ENCODE measurements around the gene LIPC. TPM values are rescaled to one million over a fixed set of nuclear protein-coding genes. Genes with fewer than 3 reads are reported as not detected.
A peak's percentile ranks its signal among the peaks of the same experiment; 100 is the strongest.

LIPC gene
- total and polyA plus RNA-seq, 9 donors, result 0.13 to 2.1 (median 0.30) TPM

DNA sequence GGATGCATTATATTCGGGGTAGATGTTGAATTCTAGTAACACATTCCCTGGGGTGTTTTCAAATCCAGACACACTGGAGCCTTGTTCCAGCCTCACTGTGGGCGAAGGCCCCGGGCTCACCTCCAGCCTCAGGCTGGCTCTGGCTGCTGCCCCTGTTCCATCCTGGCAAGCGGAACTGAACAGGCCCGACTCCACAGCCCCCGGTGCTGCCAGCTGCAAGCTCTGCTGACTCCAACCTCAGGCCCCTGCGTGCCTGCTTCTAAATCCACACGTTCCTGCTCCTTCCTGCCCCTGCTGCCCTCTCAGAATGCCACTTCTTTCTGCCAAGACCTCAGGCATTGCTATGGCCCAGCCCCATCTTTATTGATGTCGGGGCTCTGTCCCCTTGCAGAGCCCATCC lies 90.6 kb downstream of the LIPC start:
- peak; percentile 46 for DNase-seq
- 60% methylated on average over 8 of the region's 9 CpGs for WGBS (ENCODE audit: insufficient coverage)

DNA sequence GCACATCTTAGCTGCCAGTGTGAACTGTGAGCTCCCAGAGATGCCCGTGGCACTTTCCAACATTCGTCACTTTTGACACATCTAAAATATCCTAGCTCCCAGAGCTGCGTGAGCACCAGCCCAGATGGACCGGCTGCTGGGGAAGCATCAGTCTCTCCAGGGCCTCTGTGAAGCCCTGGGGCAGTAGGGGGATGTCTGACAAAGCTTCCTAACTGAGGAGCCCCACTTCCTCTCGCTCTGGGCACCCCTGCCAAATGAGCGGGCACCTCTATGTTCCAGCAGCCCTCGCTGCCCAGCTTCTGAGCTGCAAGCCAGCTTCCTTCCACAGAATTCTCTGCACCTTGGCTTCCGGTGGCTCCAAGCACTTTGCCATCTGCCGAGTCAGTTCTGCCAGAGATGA lies 91.1 kb downstream of the LIPC start:
- Histone ChIP-seq H3K27ac (ENCODE audit: low read length) (peak overlapping the region; percentile 38), H3K4me3 (ENCODE audit: low read length) (no peak overlapping the region), H3K27me3 (ENCODE audit: control insufficient read depth, insufficient read depth, low read length) (no peaks in the 10 kb centered on the region), H3K9me3 (replicated peaks; ENCODE audit: control insufficient read depth, low read depth, low read length) (no peaks in the 10 kb centered on the region), H3K4me1 (ENCODE audit: control insufficient read depth, insufficient read depth, low read length) (peaks cover 30% of the 10 kb centered on the region), H3K36me3 (ENCODE audit: control insufficient read depth, insufficient read depth, low read length) (no peaks in the 10 kb centered on the region)
- DNase-seq, result no peak
- WGBS (ENCODE audit: insufficient coverage), result 77% methylated on average over 5 of the region's 9 CpGs

More for the DNA sequence above, 90.6 kb downstream of the LIPC start:
- Histone ChIP-seq H3K27me3 (ENCODE audit: control insufficient read depth, insufficient read depth, low read length) (no peaks in the 10 kb centered on the region), H3K27ac (ENCODE audit: low read length) (peak overlapping the region; percentile 38), H3K9me3 (replicated peaks; ENCODE audit: control insufficient read depth, low read depth, low read length) (no peaks in the 10 kb centered on the region), H3K36me3 (ENCODE audit: control insufficient read depth, insufficient read depth, low read length) (no peaks in the 10 kb centered on the region), H3K4me1 (ENCODE audit: control insufficient read depth, insufficient read depth, low read length) (peaks cover 32% of the 10 kb centered on the region), H3K4me3 (ENCODE audit: low read length) (no peak overlapping the region)

DNA sequence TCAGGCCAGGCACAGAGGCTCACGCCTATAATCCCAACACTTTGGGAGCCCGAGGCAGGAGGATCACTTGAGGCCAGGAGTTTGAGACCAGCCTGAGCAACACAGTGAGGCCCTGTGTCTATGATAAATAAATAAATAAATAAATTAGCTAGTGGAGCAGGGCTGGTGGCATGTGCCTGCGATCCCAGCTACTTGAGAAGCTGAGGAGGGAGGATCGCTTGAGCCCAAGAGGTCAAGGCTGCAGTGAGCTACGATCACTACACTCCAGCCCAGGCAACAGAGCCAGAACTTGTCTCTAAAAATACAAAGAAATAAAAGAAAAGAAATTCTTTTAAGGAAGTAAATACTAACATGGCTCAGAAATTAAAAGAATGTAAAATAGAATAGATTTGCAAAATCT lies 91.8 kb downstream of the LIPC start:
- WGBS (ENCODE audit: insufficient coverage), result 100% methylated on average over 1 of the region's 5 CpGs
- Histone ChIP-seq H3K4me3 (ENCODE audit: low read length) (no peak overlapping the region), H3K9me3 (replicated peaks; ENCODE audit: control insufficient read depth, low read depth, low read length) (no peaks in the 10 kb centered on the region), H3K36me3 (ENCODE audit: control insufficient read depth, insufficient read depth, low read length) (no peaks in the 10 kb centered on the region), H3K27ac (ENCODE audit: low read length) (no peak overlapping the region), H3K27me3 (ENCODE audit: control insufficient read depth, insufficient read depth, low read length) (no peaks in the 10 kb centered on the region), H3K4me1 (ENCODE audit: control insufficient read depth, insufficient read depth, low read length) (peaks cover 37% of the 10 kb centered on the region)
- no peak for DNase-seq

DNA sequence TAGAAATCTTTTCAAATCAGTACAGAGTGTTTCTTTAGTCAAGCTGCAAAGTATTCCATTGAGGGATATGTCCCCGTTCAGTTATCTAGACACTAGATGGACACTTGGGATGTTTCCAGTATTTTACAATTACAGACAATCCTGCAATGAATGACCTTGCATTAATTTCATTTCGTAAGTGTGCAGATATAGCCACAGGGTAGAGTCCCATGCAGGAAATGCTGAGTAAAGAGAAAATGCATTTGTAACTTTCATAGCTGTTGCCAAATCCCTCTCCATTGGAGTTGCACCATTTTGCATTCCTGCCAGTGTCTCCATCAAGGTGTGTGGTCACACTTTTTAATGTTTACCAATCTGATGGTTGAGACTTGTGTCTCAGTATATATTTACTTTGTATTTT lies 92.5 kb downstream of the LIPC start:
- no peaks in the 10 kb centered on the region for H3K27me3 ChIP-seq (ENCODE audit: control insufficient read depth, insufficient read depth, low read length)
- H3K9me3 ChIP-seq (replicated peaks; ENCODE audit: control insufficient read depth, low read depth, low read length), result no peaks in the 10 kb centered on the region
- H3K4me3 ChIP-seq (ENCODE audit: low read length), result no peak overlapping the region
- DNase-seq, result no peak
- no peak overlapping the region for H3K27ac ChIP-seq (ENCODE audit: low read length)
- H3K4me1 ChIP-seq (ENCODE audit: control insufficient read depth, insufficient read depth, low read length), result peaks cover 38% of the 10 kb centered on the region
- no CpG with 5 or more reads among the region's 2 CpGs for WGBS (ENCODE audit: insufficient coverage)
- H3K36me3 ChIP-seq (ENCODE audit: control insufficient read depth, insufficient read depth, low read length), result no peaks in the 10 kb centered on the region

DNA sequence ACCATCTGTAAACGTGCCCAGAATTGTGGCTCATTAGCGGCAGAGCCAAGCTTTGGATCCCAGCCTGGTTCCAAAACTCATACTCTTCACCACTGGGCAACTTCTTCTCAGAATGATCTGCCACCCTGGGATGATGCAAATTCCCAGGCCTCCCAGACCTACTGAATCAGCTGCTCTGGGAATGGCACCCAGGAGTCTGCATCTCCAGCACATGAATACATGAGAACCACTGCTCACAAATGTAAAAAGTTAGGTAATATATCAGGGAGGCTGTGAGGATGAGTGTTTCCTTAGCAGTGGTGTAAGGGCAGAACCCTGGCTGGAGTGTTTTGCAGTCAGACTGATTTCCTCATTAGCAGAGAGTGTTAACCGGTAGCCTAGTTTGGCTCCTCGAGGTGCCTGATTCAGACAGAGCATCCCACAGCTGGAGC lies 94.2 kb downstream of the LIPC start:
- WGBS (ENCODE audit: insufficient coverage), result 79% methylated on average over 4 of the region's 4 CpGs
- H3K4me1 ChIP-seq (ENCODE audit: control insufficient read depth, insufficient read depth, low read length), result peaks cover 28% of the 10 kb centered on the region
- H3K36me3 ChIP-seq (ENCODE audit: control insufficient read depth, insufficient read depth, low read length), result no peaks in the 10 kb centered on the region

DNA sequence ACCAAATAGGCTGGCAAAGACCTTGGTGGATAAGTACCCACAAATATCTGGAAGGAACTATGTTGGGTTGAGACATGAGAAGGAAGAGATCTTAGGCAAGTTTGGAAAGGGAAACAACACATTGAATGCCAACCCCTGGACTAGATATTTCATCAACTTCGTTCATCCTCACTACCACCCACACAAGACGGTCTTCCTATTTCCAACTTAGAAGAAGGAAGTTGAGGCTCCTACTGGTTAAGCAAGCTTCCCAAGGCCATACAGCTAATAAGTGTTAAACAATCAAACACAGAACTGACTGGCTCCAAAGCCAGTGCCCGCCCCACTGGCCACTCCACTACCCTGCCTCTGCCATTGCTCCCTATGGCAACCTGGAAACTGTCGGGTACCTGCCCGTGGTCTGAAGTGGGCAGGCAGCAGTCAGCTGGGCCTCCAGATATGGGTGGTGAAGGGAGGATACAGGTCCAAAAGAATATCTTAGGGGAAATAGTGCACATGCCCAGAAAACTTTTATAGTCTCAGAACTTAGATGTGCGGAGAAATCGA lies 94.9 kb downstream of the LIPC start:
- Histone ChIP-seq H3K27me3 (ENCODE audit: control insufficient read depth, insufficient read depth, low read length) (no peaks in the 10 kb centered on the region), H3K27ac (ENCODE audit: low read length) (no peak overlapping the region), H3K36me3 (ENCODE audit: control insufficient read depth, insufficient read depth, low read length) (no peaks in the 10 kb centered on the region), H3K4me1 (ENCODE audit: control insufficient read depth, insufficient read depth, low read length) (peaks cover 21% of the 10 kb centered on the region), H3K9me3 (replicated peaks; ENCODE audit: control insufficient read depth, low read depth, low read length) (no peaks in the 10 kb centered on the region), H3K4me3 (ENCODE audit: low read length) (no peak overlapping the region)
- DNase-seq, result no peak
- WGBS (ENCODE audit: insufficient coverage), result 80% methylated on average over 4 of the region's 7 CpGs

More for the DNA sequence above, 94.2 kb downstream of the LIPC start:
- H3K27me3 ChIP-seq (ENCODE audit: control insufficient read depth, insufficient read depth, low read length), result no peaks in the 10 kb centered on the region
- DNase-seq, result no peak
- H3K9me3 ChIP-seq (replicated peaks; ENCODE audit: control insufficient read depth, low read depth, low read length), result no peaks in the 10 kb centered on the region
- H3K4me3 ChIP-seq (ENCODE audit: low read length), result no peak overlapping the region
- no peak overlapping the region for H3K27ac ChIP-seq (ENCODE audit: low read length)

DNA sequence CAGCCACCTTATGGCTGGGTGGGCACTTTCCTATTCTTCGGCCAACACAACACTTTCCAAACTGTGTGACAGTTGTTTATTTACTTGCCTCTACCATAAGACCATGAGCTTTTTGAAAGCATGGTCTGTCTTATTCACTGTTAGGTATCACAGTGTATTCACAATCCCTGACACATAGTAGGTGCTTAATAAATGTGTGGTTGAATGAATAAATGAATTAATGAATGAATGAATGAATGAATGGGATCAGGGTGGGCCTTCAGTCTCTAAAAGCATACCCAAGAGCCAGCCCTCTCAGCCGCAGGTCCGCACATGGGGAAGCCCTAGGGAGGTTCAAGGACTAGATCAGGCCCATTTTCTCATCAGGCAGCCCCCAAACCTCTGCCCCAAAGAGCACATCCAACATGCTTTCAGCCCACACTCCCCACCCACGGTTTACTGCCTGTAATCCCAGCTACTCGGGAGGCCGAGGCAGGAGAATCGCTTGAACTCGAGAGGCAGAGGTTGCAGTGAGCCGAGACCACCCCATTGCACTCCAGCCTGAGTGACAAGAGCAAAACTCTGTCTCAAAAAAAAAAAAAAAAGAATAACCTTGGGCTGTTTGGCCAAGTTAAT lies 95.9 kb downstream of the LIPC start:
- Histone ChIP-seq H3K4me1 (ENCODE audit: control insufficient read depth, insufficient read depth, low read length) (peaks cover 14% of the 10 kb centered on the region), H3K9me3 (replicated peaks; ENCODE audit: control insufficient read depth, low read depth, low read length) (no peaks in the 10 kb centered on the region), H3K36me3 (ENCODE audit: control insufficient read depth, insufficient read depth, low read length) (no peaks in the 10 kb centered on the region), H3K4me3 (ENCODE audit: low read length) (no peak overlapping the region), H3K27ac (ENCODE audit: low read length) (no peak overlapping the region), H3K27me3 (ENCODE audit: control insufficient read depth, insufficient read depth, low read length) (no peaks in the 10 kb centered on the region)
- no peak for DNase-seq
- 45% methylated on average over 5 of the region's 9 CpGs for WGBS (ENCODE audit: insufficient coverage)

DNA sequence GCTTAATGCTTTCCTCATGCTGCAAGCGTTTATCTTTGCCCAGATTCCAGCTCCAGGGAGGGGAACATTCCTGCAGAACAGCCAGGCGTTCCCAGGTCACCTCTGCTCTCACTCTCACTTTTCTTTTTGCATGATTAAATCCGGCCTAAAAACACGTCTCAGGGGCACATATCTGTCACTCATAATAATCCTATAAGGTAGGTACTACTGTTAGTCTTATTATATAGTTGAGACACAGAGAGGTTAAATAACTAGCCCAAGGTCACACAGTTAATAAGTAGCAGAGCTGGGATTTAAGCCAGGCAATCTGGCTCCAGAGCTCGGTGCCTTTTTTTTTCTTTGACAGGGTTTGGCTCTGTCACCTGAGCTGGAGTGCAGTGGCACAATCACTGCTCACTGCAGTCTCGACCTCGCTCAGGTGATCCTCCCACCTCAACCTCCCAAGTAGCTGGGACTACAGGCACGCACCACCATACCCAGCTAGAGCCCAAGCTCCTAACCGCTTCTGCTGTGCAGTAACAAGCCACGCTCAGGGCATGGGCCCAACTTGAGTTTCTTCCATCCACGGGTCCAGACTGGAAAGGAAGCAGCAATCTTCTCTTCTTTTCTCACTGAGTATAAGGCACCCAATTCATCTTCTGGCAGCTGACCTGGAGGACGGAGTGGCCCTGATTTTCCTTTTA lies 96.5 kb downstream of the LIPC start:
- DNase-seq, result peak; percentile 83
- Histone ChIP-seq H3K36me3 (ENCODE audit: control insufficient read depth, insufficient read depth, low read length) (no peaks in the 10 kb centered on the region), H3K27me3 (ENCODE audit: control insufficient read depth, insufficient read depth, low read length) (no peaks in the 10 kb centered on the region), H3K9me3 (replicated peaks; ENCODE audit: control insufficient read depth, low read depth, low read length) (no peaks in the 10 kb centered on the region), H3K27ac (ENCODE audit: low read length) (no peak overlapping the region), H3K4me1 (ENCODE audit: control insufficient read depth, insufficient read depth, low read length) (peaks cover 7% of the 10 kb centered on the region), H3K4me3 (ENCODE audit: low read length) (no peak overlapping the region)
- WGBS (ENCODE audit: insufficient coverage), result 47% methylated on average over 7 of the region's 12 CpGs

DNA sequence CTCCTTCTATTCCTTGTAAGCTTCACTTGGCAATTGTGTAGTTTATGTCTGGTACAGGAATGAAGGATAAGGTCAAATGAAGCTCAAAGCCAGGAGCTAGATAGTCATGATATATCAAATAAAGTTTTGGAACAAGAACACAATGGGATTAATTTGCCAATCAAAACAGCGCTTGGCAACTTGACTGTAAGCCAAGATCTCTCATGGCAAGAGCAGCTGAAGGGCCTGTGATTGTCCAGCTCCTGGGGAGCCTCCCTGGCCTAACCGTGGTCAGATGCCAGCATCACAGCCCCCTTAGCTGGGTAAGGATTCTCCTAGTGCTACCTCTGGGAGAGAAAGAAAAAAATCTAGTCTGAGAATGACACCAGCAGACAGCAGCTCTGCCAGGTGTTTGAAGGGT lies 97.2 kb downstream of the LIPC start:
- Histone ChIP-seq H3K4me3 (ENCODE audit: low read length) (no peak overlapping the region), H3K9me3 (replicated peaks; ENCODE audit: control insufficient read depth, low read depth, low read length) (no peaks in the 10 kb centered on the region), H3K27ac (ENCODE audit: low read length) (no peak overlapping the region), H3K27me3 (ENCODE audit: control insufficient read depth, insufficient read depth, low read length) (no peaks in the 10 kb centered on the region), H3K36me3 (ENCODE audit: control insufficient read depth, insufficient read depth, low read length) (no peaks in the 10 kb centered on the region), H3K4me1 (ENCODE audit: control insufficient read depth, insufficient read depth, low read length) (peaks cover 7% of the 10 kb centered on the region)
- WGBS (ENCODE audit: insufficient coverage), result 71% methylated on average over 1 of the region's 2 CpGs
- DNase-seq, result no peak

DNA sequence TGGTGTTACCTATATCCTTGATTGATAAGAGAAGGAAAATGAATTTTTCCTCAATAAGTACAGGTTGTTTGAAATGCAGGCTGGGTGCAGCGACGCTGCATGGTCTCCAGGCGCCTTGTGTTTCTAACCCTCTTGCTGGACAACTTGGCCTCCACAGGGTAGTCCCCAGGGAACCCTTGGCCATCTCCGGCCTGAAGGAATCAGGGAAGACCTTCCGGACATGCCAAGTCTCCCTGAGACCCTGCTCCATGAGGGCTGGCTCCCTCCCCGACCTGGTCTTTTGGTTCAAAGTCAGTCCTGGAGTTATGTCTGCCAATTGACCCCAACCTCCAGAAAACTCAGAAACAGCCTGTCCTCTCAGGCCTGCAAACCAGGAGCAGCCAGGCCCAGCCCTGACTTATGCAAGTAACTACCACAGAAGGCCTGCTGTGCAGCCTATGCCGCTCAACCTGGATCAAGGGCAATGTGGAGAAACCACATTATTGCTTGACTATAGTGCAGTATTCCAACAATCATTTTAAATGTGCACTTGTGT lies 98.3 kb downstream of the LIPC start:
- Histone ChIP-seq H3K27ac (ENCODE audit: low read length) (no peak overlapping the region), H3K36me3 (ENCODE audit: control insufficient read depth, insufficient read depth, low read length) (no peaks in the 10 kb centered on the region), H3K4me3 (ENCODE audit: low read length) (no peak overlapping the region), H3K9me3 (replicated peaks; ENCODE audit: control insufficient read depth, low read depth, low read length) (no peaks in the 10 kb centered on the region), H3K4me1 (ENCODE audit: control insufficient read depth, insufficient read depth, low read length) (peaks cover 7% of the 10 kb centered on the region), H3K27me3 (ENCODE audit: control insufficient read depth, insufficient read depth, low read length) (peaks cover 2% of the 10 kb centered on the region)
- WGBS (ENCODE audit: insufficient coverage), result 97% methylated on average over 6 of the region's 7 CpGs
- DNase-seq, result no peak
